K562 (cell line): ENCODE data around the gene ZBTB20. TPM values are rescaled to one million over a fixed set of nuclear protein-coding genes. Genes with fewer than 3 reads are reported as not detected.

Source experiments
- ATAC-seq: fragments of 200-7000 bp; cut with Tn5 transposase; 3 replicates; pipeline ENCODE4 v1.9.1; 2020; ENCODE audit warnings: moderate library complexity
- BruUV-seq: library from RNA; stranded (reverse); fragments of 400-500 nt; replicated peaks from 2 replicates; lab custom pipeline; 2021; lab: Mats Ljungman, UMichigan
- CTCF ChIA-PET: fragments of 300-600 bp; formaldehyde crosslinking; extraction: SDS; loops from one replicate; lab custom pipeline; 2021; ENCODE audit warnings: low intra/inter-chr PET ratio; lab: Yijun Ruan, JAX
- POLR2A ChIA-PET: fragments of 300-600, 350-650 bp; sonication (Branson Sonifier 250); formaldehyde crosslinking; extraction: SDS; loops from one replicate; lab custom pipeline; 2021; ENCODE audit warnings: antibody characterized with exemption, inconsistent platforms; lab: Yijun Ruan, JAX
- DNase-seq, 4 experiments: peaks; one replicate each; pipeline versions ENCODE4 v3.0.0 to v3.0.0-alpha.2; 2011 to 2018; ENCODE audit warnings: low spot score in 3 of 4, mixed read lengths in 3 of 4; ENCODE audit errors: extremely low read depth in 1 of 4
- FAIRE-seq: peaks from 2 replicates; lab custom pipeline; 2011; peaks lifted over from hg19 to GRCh38; lab: Jason Lieb, UNC
- H2AFZ ChIP-seq: 2 replicates; pipeline ENCODE4 v1.6.0; 2011; ENCODE audit warnings: low read depth, low read length, control low read depth, inconsistent platforms
- H3K27ac ChIP-seq: fragments of 200-600 bp; 3 replicates; pipeline ENCODE4 v1.8.0; 2011; ENCODE audit warnings: low read depth, mild to moderate bottlenecking, control low read depth, inconsistent platforms, low read length, moderate library complexity, mixed read lengths; ENCODE audit errors: extremely low read depth
- H3K27me3 ChIP-seq, 2 experiments: fragments of 300-600 bp in 1 of 2; 2 replicates in 1 of 2; 3 replicates in 1 of 2; pipeline versions ENCODE4 v1.6.0 to v1.8.0; 2011; ENCODE audit warnings: inconsistent platforms in 2 of 2, low read length in 2 of 2, mild to moderate bottlenecking in 1 of 2, mixed read lengths in 1 of 2, moderate library complexity in 1 of 2; ENCODE audit not compliant: control insufficient read depth in 2 of 2, insufficient read depth in 2 of 2
- H3K36me3 ChIP-seq: fragments of 300-600 bp; 3 replicates; pipeline ENCODE4 v1.8.0; 2011; ENCODE audit warnings: mild to moderate bottlenecking, low read length, inconsistent platforms; ENCODE audit not compliant: control insufficient read depth, insufficient read depth
- H3K4me1 ChIP-seq, 2 experiments: fragments of 200-600 bp in 1 of 2; replicated peaks in 1 of 2; 2 replicates in 1 of 2; 3 replicates in 1 of 2; pipeline versions ENCODE4 v1.5.1 to v1.8.0; 2011; ENCODE audit warnings: inconsistent platforms in 2 of 2, low read length in 2 of 2, mild to moderate bottlenecking in 1 of 2, mixed read lengths in 1 of 2, moderate library complexity in 1 of 2; ENCODE audit not compliant: control insufficient read depth in 2 of 2, insufficient read depth in 2 of 2
- H3K4me2 ChIP-seq: 2 replicates; pipeline ENCODE4 v1.6.1; 2011; ENCODE audit warnings: low read length, control low read depth, inconsistent platforms, mixed read lengths; ENCODE audit not compliant: insufficient read depth
- H3K4me3 ChIP-seq: fragments of 200-600 bp; sonication (generic), shearing (Covaris generic); 2 replicates; pipeline ENCODE4 v1.5.1; 2016; ENCODE audit warnings: control low read depth, inconsistent platforms
- H3K79me2 ChIP-seq: fragments of 200-600 bp; 3 replicates; pipeline ENCODE4 v1.8.0; 2011; ENCODE audit warnings: low read length, inconsistent platforms; ENCODE audit not compliant: control insufficient read depth, insufficient read depth
- H3K9ac ChIP-seq, 2 experiments: 2 replicates each; pipeline versions ENCODE4 v1.6.0 to v1.6.1; 2011; ENCODE audit warnings: low read depth in 2 of 2, low read length in 2 of 2, control low read depth in 1 of 2, inconsistent platforms in 1 of 2, mild to moderate bottlenecking in 1 of 2, mixed read lengths in 1 of 2; ENCODE audit not compliant: insufficient read depth in 1 of 2
- H3K9me1 ChIP-seq: one replicate; pipeline ENCODE4 v1.6.0; 2011; ENCODE audit warnings: inconsistent platforms, mild to moderate bottlenecking, low read length, moderate library complexity; ENCODE audit not compliant: control insufficient read depth, insufficient read depth
- H3K9me3 ChIP-seq: replicated peaks from 2 replicates; pipeline ENCODE4 v1.5.1; 2011; ENCODE audit warnings: low read depth, low read length, inconsistent platforms; ENCODE audit not compliant: control insufficient read depth, insufficient read depth
- H4K20me1 ChIP-seq: replicated peaks from 2 replicates; pipeline ENCODE4 v1.6.1; 2011; ENCODE audit warnings: low read length, inconsistent platforms, mixed read lengths; ENCODE audit not compliant: control insufficient read depth, insufficient read depth
- ATF1 ChIP-seq, 2 experiments: fragments of 450-650 bp in 1 of 2; IDR thresholded peaks; 2 replicates each; pipeline ENCODE4 v1.6.1; 2016; ENCODE audit warnings: missing compliant biosample characterization in 1 of 2, missing genetic modification characterization in 1 of 2
- ATF7 ChIP-seq: fragments of 450-650 bp; IDR thresholded peaks from 2 replicates; pipeline ENCODE4 v1.7.1; 2014; ENCODE audit warnings: mild to moderate bottlenecking, moderate library complexity
- BACH1 ChIP-seq: fragments of 200-800 bp; sonication (Bioruptor generic); IDR thresholded peaks from 2 replicates; pipeline ENCODE4 v1.6.1; 2016; ENCODE audit warnings: missing genetic modification characterization, missing compliant biosample characterization
- C11orf30 ChIP-seq: fragments of 450-650 bp; IDR thresholded peaks from 2 replicates; pipeline ENCODE4 v1.6.1; 2016; ENCODE audit warnings: low read depth, mild to moderate bottlenecking
- CREM ChIP-seq: IDR thresholded peaks from 2 replicates; pipeline ENCODE4 v1.6.1; 2014; ENCODE audit warnings: antibody characterized with exemption, low read depth
- FOXA3 ChIP-seq, 2 experiments: fragments of 450-650 bp in 1 of 2; sonication (generic) in 1 of 2; formaldehyde crosslinking; IDR thresholded peaks in 1 of 2; conservative IDR thresholded peaks in 1 of 2; 2 replicates each; pipeline versions ENCODE4 v1.4.0 to v1.8.0; 2020 to 2022; ENCODE audit warnings: mild to moderate bottlenecking in 2 of 2, missing genetic modification reagents in 1 of 2
- HMGN3 ChIP-seq: IDR thresholded peaks from 2 replicates; pipeline ENCODE4 v1.6.1; 2011; ENCODE audit warnings: borderline replicate concordance, low read depth, mild to moderate bottlenecking, mixed read lengths, low read length; ENCODE audit not compliant: insufficient read length; ENCODE audit errors: extremely low read depth
- KAT2B ChIP-seq: IDR thresholded peaks from one replicate; pipeline ENCODE4 v1.6.1; 2012; ENCODE audit warnings: low read depth, mild to moderate bottlenecking, control low read depth, inconsistent platforms, low read length, moderate library complexity
- MAFF ChIP-seq: IDR thresholded peaks from 2 replicates; pipeline ENCODE4 v1.6.1; 2012; ENCODE audit warnings: low read length, improper control_type of control experiment
- MAFG ChIP-seq: fragments of 450-650 bp; conservative IDR thresholded peaks from 2 replicates; pipeline ENCODE4 v1.6.1; 2016; ENCODE audit warnings: missing genetic modification characterization, missing compliant biosample characterization
- MEIS2 ChIP-seq: fragments of 450-650 bp; IDR thresholded peaks from 2 replicates; pipeline ENCODE4 v1.6.1; 2014; ENCODE audit warnings: mild to moderate bottlenecking; ENCODE audit not compliant: partially characterized antibody
- MYC ChIP-seq, 2 experiments: fragments of 250-450 bp in 1 of 2; sonication (Bioruptor Pico) in 1 of 2; IDR thresholded peaks; 2 replicates each; pipeline versions ENCODE4 v1.5.1 to v1.6.1; 2012 to 2021; ENCODE audit warnings: low read depth in 2 of 2, borderline replicate concordance in 1 of 2, improper control_type of control experiment in 1 of 2, low read length in 1 of 2, mild to moderate bottlenecking in 1 of 2, moderate library complexity in 1 of 2
- SREBF2 ChIP-seq: sonication (generic); formaldehyde crosslinking; IDR thresholded peaks from 2 replicates; pipeline ENCODE4 v1.4.0; 2020; ENCODE audit warnings: mild to moderate bottlenecking, missing genetic modification reagents
- ZNF23 ChIP-seq: fragments of 250-450 bp; sonication (Bioruptor Pico); IDR thresholded peaks from 2 replicates; pipeline ENCODE4 v1.4.0; 2020; ENCODE audit warnings: mild to moderate bottlenecking
- ZNF316 ChIP-seq: fragments of 450-650 bp; IDR thresholded peaks from 2 replicates; pipeline ENCODE4 v1.6.1; 2016
- WGBS: fragments of 100-300 bp; shearing (Covaris generic); methylation state at CpG from one replicate; pipeline ENCODE4 v1.1.6; 2016; ENCODE audit warnings: low coverage, mixed read lengths; ENCODE audit not compliant: insufficient coverage; ENCODE audit errors: missing lambda C conversion rate; 5-methylcytosine and 5-hydroxymethylcytosine counted together
- in situ Hi-C: fragments of 300-500 bp; cut with MboI; formaldehyde crosslinking; loops from 4 replicates; pipeline ENCODE4 v1.15.0; 2018; ENCODE audit warnings: inconsistent platforms, mixed read lengths
- intact Hi-C: fragments of 100-400 bp; cut with micrococcal nuclease; formaldehyde crosslinking; loops from 2 replicates; pipeline ENCODE4 v1.14.2; 2022
- polyA plus RNA-seq, 8 experiments: library from polyadenylated mRNA; depleted of rRNA in 4 of 8; stranded (reverse) in 5 of 8; unstranded in 3 of 8; fragments of >200 nt; fragmentation: Nextera tagmentation in 2 of 8; fragmentation: Illumina TruSeq in 1 of 8; extraction: Ambion mirVana in 2 of 8; extraction: Trizol in 1 of 8; gene quantifications; 2 replicates each; pipeline versions ENCODE4 v1.2.1 to v1.2.3, GENCODE V29; 2011 to 2014; ENCODE audit warnings: inconsistent platforms in 1 of 8, missing spikeins in 1 of 8
- total RNA-seq, 7 experiments: library from RNA; depleted of rRNA in 6 of 7; stranded (reverse); fragments of >200 nt in 6 of 7; fragmentation: Illumina TruSeq in 2 of 7; extraction: Trizol in 2 of 7; gene quantifications; 2 replicates each; pipeline versions ENCODE4 v1.2.1 to v1.2.3, GENCODE V29; 2011 to 2021; ENCODE audit warnings: low replicate concordance in 1 of 7
- TF ChIP-seq, protein P1 (sequence below): IDR thresholded peaks from 3 replicates; pipeline ENCODE4 v1.6.1; 2011; ENCODE audit warnings: borderline replicate concordance, mild to moderate bottlenecking, moderate library complexity; ENCODE audit not compliant: insufficient read length; ENCODE audit errors: extremely low read depth
- TF ChIP-seq, protein P2 (sequence below): sonication (generic); formaldehyde crosslinking; IDR thresholded peaks from 2 replicates; pipeline ENCODE4 v1.9.0; 2022; ENCODE audit warnings: mild to moderate bottlenecking, missing genetic modification reagents

ZBTB20 gene
- total and polyA plus RNA-seq, 9 of the 15 experiments (the other 6 are each of a cell fraction or from before 2014, with no cell fraction given), result 0.17 to 1.7 (median 0.45) TPM

DNA sequence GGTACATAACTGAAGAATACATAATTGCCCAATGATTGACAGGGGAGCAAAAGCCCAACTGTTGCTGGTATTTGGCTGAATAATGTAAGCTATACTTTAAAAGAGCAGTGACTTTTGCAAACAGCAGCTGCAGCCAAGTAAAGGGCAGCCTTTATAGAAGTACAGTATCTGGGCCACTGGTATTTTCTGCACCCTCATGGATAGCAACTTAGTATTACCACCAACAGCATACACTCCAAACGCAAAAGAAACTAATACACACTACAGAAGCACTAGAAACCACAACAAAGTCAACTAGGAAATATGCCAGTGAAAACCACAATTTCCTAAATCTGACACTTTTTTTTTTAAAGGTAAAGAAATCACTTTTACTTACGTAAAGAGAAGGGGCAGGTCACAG, 647.1 kb downstream of the ZBTB20 start (continued):
- TF ChIP-seq, protein P1, sequence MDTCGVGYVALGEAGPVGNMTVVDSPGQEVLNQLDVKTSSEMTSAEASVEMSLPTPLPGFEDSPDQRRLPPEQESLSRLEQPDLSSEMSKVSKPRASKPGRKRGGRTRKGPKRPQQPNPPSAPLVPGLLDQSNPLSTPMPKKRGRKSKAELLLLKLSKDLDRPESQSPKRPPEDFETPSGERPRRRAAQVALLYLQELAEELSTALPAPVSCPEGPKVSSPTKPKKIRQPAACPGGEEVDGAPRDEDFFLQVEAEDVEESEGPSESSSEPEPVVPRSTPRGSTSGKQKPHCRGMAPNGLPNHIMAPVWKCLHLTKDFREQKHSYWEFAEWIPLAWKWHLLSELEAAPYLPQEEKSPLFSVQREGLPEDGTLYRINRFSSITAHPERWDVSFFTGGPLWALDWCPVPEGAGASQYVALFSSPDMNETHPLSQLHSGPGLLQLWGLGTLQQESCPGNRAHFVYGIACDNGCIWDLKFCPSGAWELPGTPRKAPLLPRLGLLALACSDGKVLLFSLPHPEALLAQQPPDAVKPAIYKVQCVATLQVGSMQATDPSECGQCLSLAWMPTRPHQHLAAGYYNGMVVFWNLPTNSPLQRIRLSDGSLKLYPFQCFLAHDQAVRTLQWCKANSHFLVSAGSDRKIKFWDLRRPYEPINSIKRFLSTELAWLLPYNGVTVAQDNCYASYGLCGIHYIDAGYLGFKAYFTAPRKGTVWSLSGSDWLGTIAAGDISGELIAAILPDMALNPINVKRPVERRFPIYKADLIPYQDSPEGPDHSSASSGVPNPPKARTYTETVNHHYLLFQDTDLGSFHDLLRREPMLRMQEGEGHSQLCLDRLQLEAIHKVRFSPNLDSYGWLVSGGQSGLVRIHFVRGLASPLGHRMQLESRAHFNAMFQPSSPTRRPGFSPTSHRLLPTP, result no peak
- TF ChIP-seq ATF7, result no peak
- TF ChIP-seq KAT2B, result no peak
- no peak for TF ChIP-seq HMGN3

DNA sequence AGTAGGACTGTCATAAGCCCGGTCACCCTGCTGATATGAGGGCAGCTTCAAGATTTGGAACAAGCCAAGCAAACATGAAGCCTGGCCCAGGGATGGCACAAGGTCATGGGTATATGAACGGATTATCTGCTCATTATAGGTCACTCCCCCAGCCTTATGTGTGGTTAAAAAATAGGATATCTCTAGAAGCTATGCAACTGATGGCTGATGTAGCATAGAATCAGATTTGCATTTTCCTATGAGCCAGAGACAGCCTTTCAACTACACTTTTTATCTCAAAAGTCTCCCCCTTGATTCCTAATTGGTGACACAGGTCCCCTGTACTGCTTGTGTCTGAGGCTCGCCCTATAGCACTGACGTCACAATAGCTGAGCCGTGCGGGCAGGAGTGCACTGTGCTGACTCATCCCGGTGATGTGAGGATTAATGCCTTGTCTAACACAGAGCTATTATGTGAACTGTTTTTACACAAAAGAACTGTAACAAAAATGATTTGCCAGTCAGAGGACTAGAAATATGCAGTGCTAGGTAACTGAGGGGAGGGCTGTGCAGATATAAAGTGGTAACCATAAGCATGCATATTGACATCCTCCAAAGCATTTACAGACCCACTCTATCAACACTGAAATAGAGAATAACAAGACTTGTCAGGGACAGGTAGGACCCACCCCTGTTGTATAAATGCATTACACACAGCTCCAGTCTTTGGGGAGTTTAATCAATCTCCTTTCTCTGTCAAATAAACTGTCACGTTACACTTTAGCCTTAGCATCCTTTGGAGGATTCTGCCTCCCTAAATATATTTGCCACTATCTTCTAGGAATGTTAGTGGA, 648.3 kb downstream of the ZBTB20 start:
- Histone ChIP-seq H3K27ac (no peak overlapping the region), H2AFZ (peak overlapping the region; percentile 49), H3K79me2 (no peaks in the 10 kb centered on the region), H3K4me3 (no peak overlapping the region), H3K9me1 (no peaks in the 10 kb centered on the region), H3K4me1 (peaks cover 0 to 2% of the 10 kb centered on the region in 2 experiments; a peak in 2 of 5 replicates), H3K9me3 (no peaks in the 10 kb centered on the region), H3K27me3 (no peaks in the 10 kb centered on the region), H3K4me2 (peak overlapping the region; percentile 48; the same call in 1 of the 2 replicates), H4K20me1 (no peaks in the 10 kb centered on the region), H3K36me3 (no peaks in the 10 kb centered on the region), H3K9ac (no peak overlapping the region)
- ChIA-PET POLR2A (no interaction called here), CTCF (no interaction called here)
- in situ Hi-C loops, result no loop called here
- ATAC-seq (peak; percentile 94), DNase-seq (peak; percentile 11 to 60 (median 20)), FAIRE-seq (peak; percentile 57)
- WGBS, result 1% methylated on average over 8 of the region's 8 CpGs
- BruUV-seq, result no TSS peak
- intact Hi-C loops, result no loop called here
- TF ChIP-seq ATF7, result peak; percentile 78; the same call in 1 of the 2 replicates
- TF ChIP-seq ATF1 (CRISPR knock-in tag; IDR thresholded peaks at IDR 0.05), result no peak
- TF ChIP-seq ATF1 (tag; IDR thresholded peaks at IDR 0.05), result peak; percentile 87
- TF ChIP-seq MAFG, result peak; percentile 74
- TF ChIP-seq CREM, result peak; percentile 84
- TF ChIP-seq MAFF, result peak; percentile 69; the same call in 1 of the 2 replicates
- no peak for TF ChIP-seq ZNF23 (CRISPR knock-in tag)
- TF ChIP-seq MYC (IDR thresholded peaks at IDR 0.05; ENCODE audit: low read depth, low read length), result no peak
- TF ChIP-seq MYC (CRISPR knock-in tag; IDR thresholded peaks at IDR 0.05; ENCODE audit: borderline replicate concordance, low read depth), result no peak
- peak; percentile 86 for TF ChIP-seq BACH1 (tag)
- TF ChIP-seq, protein P2, sequence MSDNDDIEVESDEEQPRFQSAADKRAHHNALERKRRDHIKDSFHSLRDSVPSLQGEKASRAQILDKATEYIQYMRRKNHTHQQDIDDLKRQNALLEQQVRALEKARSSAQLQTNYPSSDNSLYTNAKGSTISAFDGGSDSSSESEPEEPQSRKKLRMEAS, result no peak
- no peak for TF ChIP-seq SREBF2
- TF ChIP-seq MEIS2, result peak; percentile 69
- TF ChIP-seq ZNF316, result peak; percentile 76
- TF ChIP-seq C11orf30, result peak; percentile 78
- TF ChIP-seq FOXA3 (CRISPR knock-in tag; conservative IDR thresholded peaks at IDR 0.05 in 1 of 2, IDR thresholded peaks at IDR 0.05 in 1 of 2), result no peak
